Mesenchymal stem cell (in vitro differentiated cells and primary cell): Measurements from ENCODE around the gene PEX5.

Source experiments
- DNase-seq: peaks from one replicate; pipeline ENCODE4 v3.0.0-alpha.2; 2013
- H2AFZ ChIP-seq: one replicate; pipeline ENCODE4 v1.6.1; 2013; ENCODE audit warnings: low read depth, mild to moderate bottlenecking, control low read depth, inconsistent platforms, low read length, moderate library complexity
- H2AK5ac ChIP-seq: 2 replicates; pipeline ENCODE4 v1.6.1; 2013; ENCODE audit warnings: low read length, moderate library complexity, mild to moderate bottlenecking, inconsistent platforms; ENCODE audit not compliant: severe bottlenecking
- H2BK120ac ChIP-seq: one replicate; pipeline ENCODE4 v1.6.1; 2013; ENCODE audit warnings: low read depth, mild to moderate bottlenecking, inconsistent platforms, low read length, moderate library complexity
- H2BK12ac ChIP-seq, 2 experiments: one replicate each; pipeline ENCODE4 v1.6.1; 2013; ENCODE audit warnings: inconsistent platforms in 2 of 2, low read length in 2 of 2, mild to moderate bottlenecking in 2 of 2, moderate library complexity in 2 of 2, control low read depth in 1 of 2
- H2BK15ac ChIP-seq: one replicate; pipeline ENCODE4 v1.6.1; 2013; ENCODE audit warnings: mild to moderate bottlenecking, low read depth, inconsistent platforms; ENCODE audit not compliant: poor library complexity, severe bottlenecking
- H2BK5ac ChIP-seq: 2 replicates; pipeline ENCODE4 v1.6.1; 2013; ENCODE audit warnings: low read depth, mild to moderate bottlenecking, low read length, control low read depth, inconsistent platforms; ENCODE audit not compliant: poor library complexity, severe bottlenecking
- H3K14ac ChIP-seq, 2 experiments: one replicate each; pipeline ENCODE4 v1.6.1; 2013; ENCODE audit warnings: inconsistent platforms in 2 of 2, low read length in 2 of 2, control low read depth in 1 of 2, mild to moderate bottlenecking in 1 of 2, moderate library complexity in 1 of 2
- H3K18ac ChIP-seq, 2 experiments: one replicate each; pipeline ENCODE4 v1.6.1; 2013; ENCODE audit warnings: inconsistent platforms in 2 of 2, low read length in 2 of 2, control low read depth in 1 of 2, low read depth in 1 of 2, mild to moderate bottlenecking in 1 of 2
- H3K23ac ChIP-seq, 2 experiments: one replicate each; pipeline ENCODE4 v1.6.1; 2013; ENCODE audit warnings: inconsistent platforms in 2 of 2, low read length in 2 of 2, mild to moderate bottlenecking in 2 of 2, moderate library complexity in 2 of 2, control low read depth in 1 of 2
- H3K27ac ChIP-seq: 2 replicates; pipeline ENCODE4 v1.5.1; 2013; ENCODE audit warnings: mild to moderate bottlenecking, moderate library complexity, low read length, control low read depth, inconsistent platforms; ENCODE audit not compliant: poor library complexity, severe bottlenecking
- H3K27me3 ChIP-seq, 2 experiments: 2 replicates each; pipeline versions ENCODE4 v1.6.1 to v1.7.0; 2013; ENCODE audit warnings: low read length in 2 of 2, mild to moderate bottlenecking in 2 of 2, moderate library complexity in 2 of 2, control low read depth in 1 of 2, inconsistent platforms in 1 of 2; ENCODE audit not compliant: control insufficient read depth in 1 of 2, insufficient read depth in 1 of 2
- H3K36me3 ChIP-seq, 2 experiments: 2 replicates each; pipeline versions ENCODE4 v1.6.1 to v1.7.0; 2013; ENCODE audit warnings: low read length in 2 of 2, control low read depth in 1 of 2, inconsistent platforms in 1 of 2, low read depth in 1 of 2, mild to moderate bottlenecking in 1 of 2; ENCODE audit not compliant: insufficient read depth in 2 of 2, control insufficient read depth in 1 of 2
- H3K4ac ChIP-seq, 2 experiments: one replicate each; pipeline ENCODE4 v1.6.1; 2013; ENCODE audit warnings: inconsistent platforms in 2 of 2, low read length in 2 of 2, mild to moderate bottlenecking in 2 of 2, moderate library complexity in 2 of 2, control low read depth in 1 of 2, low read depth in 1 of 2
- H3K4me1 ChIP-seq: 2 replicates; pipeline ENCODE4 v1.6.1; 2013; ENCODE audit warnings: low read depth, low read length, control low read depth; ENCODE audit not compliant: control insufficient read depth, insufficient read depth
- H3K4me2 ChIP-seq: 2 replicates; pipeline ENCODE4 v1.6.1; 2013; ENCODE audit warnings: low read length, mild to moderate bottlenecking, inconsistent platforms; ENCODE audit not compliant: poor library complexity, severe bottlenecking
- H3K4me3 ChIP-seq, 2 experiments: 2 replicates each; pipeline versions ENCODE4 v1.5.1 to v1.7.0; 2013; ENCODE audit warnings: low read length in 2 of 2, mild to moderate bottlenecking in 2 of 2, control low read depth in 1 of 2, low read depth in 1 of 2; ENCODE audit not compliant: insufficient read depth in 1 of 2
- H3K79me1 ChIP-seq: replicated peaks from 2 replicates; pipeline ENCODE4 v1.6.1; 2013; ENCODE audit warnings: mild to moderate bottlenecking, control low read depth, low read length, inconsistent platforms; ENCODE audit not compliant: poor library complexity, severe bottlenecking
- H3K9ac ChIP-seq: 2 replicates; pipeline ENCODE4 v1.7.0; 2013; ENCODE audit warnings: mild to moderate bottlenecking, low read length, moderate library complexity
- H3K9me3 ChIP-seq: 2 replicates; pipeline ENCODE4 v1.7.0; 2013; ENCODE audit warnings: mild to moderate bottlenecking, low read length; ENCODE audit not compliant: control insufficient read depth
- H4K8ac ChIP-seq: one replicate; pipeline ENCODE4 v1.6.1; 2013; ENCODE audit warnings: inconsistent platforms, mild to moderate bottlenecking, low read length, moderate library complexity
- H4K91ac ChIP-seq: one replicate; pipeline ENCODE4 v1.6.1; 2013; ENCODE audit warnings: mild to moderate bottlenecking, low read length, inconsistent platforms
- WGBS: methylation state at CpG from one replicate; pipeline ENCODE4 v1.1.7; 2013; ENCODE audit warnings: mixed read lengths; 5-methylcytosine and 5-hydroxymethylcytosine counted together

PEX5 gene

DNA sequence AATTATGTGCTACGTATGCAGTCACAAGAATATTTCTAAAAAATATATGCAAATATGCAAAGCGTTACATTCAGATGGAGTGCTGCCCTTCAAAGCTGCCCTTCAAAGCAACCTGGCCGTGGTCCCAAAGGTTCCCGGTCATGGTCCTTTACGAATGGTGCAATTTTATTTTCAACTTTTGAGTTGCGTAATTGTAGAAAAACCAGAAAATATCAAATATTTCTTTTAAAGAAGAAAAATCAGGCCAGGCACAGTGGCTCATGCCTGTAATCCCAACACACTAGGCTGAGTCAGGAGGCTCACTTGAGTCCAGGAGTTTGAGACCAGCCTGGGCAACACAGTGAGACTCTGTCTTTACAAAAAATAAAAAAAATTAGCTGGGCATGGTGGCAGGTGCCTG is 38.0 kb upstream of the PEX5 start:
- Histone ChIP-seq H2AK5ac (no peak overlapping the region), H2BK5ac (no peak overlapping the region), H3K4me1 (peaks cover 3% of the 10 kb centered on the region), H3K79me1 (no peaks in the 10 kb centered on the region), H3K4ac (no peak overlapping the region), H4K91ac (no peak overlapping the region), H2BK15ac (no peak overlapping the region), H2BK12ac (no peak overlapping the region), H3K9ac (no peak overlapping the region), H3K27me3 (no peaks in the 10 kb centered on the region), H2AFZ (no peak overlapping the region), H3K4me2 (no peak overlapping the region), H3K9me3 (no peaks in the 10 kb centered on the region), H3K4me3 (no peak overlapping the region), H2BK120ac (no peak overlapping the region), H3K23ac (no peak overlapping the region), H3K36me3 (peaks cover 52 to 63% of the 10 kb centered on the region in 2 experiments), H3K18ac (no peak overlapping the region), H3K27ac (no peak overlapping the region), H3K14ac (no peak overlapping the region), H4K8ac (no peak overlapping the region)
- no peak for DNase-seq
- WGBS, result 94% methylated on average over 6 of the region's 6 CpGs

DNA sequence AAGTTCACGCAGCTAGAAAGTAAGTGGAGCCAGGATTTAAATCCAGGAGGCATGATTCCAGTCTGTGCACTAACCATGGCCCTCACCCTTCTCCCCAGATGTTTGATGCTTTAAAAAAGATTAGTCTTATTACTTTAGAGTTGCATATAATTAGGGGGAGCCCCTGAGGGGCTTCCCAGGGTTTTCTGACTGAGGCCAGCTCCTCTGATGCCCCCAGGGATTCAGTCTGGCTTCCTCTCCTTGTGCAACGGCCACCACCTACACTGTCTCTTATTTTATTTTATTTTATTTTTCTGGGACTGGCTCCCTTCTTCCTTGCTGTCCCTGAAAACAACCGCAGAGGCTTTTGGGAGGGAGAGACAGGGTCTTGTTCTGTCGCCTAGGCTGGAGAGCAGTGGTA is 36.7 kb upstream of the PEX5 start:
- no peak overlapping the region for H3K4me3 ChIP-seq
- H3K79me1 ChIP-seq, result no peaks in the 10 kb centered on the region
- H2BK12ac ChIP-seq, result no peak overlapping the region
- no peak overlapping the region for H3K23ac ChIP-seq
- H3K18ac ChIP-seq, result no peak overlapping the region
- no peak overlapping the region for H2BK15ac ChIP-seq
- H3K27me3 ChIP-seq, result no peaks in the 10 kb centered on the region
- H3K36me3 ChIP-seq, result peaks cover 58 to 63% of the 10 kb centered on the region in 2 experiments
- H2BK5ac ChIP-seq, result no peak overlapping the region
- H2AFZ ChIP-seq, result no peak overlapping the region
- no peak for DNase-seq
- no peak overlapping the region for H3K4me2 ChIP-seq
- no peak overlapping the region for H3K14ac ChIP-seq
- H4K8ac ChIP-seq, result no peak overlapping the region
- H2AK5ac ChIP-seq, result no peak overlapping the region
- peaks cover 3% of the 10 kb centered on the region for H3K4me1 ChIP-seq
- no peak overlapping the region for H3K9ac ChIP-seq
- H3K9me3 ChIP-seq, result no peaks in the 10 kb centered on the region
- no peak overlapping the region for H3K4ac ChIP-seq
- H3K27ac ChIP-seq, result no peak overlapping the region
- H2BK120ac ChIP-seq, result no peak overlapping the region
- H4K91ac ChIP-seq, result no peak overlapping the region
- 87% methylated on average over 4 of the region's 4 CpGs for WGBS

DNA sequence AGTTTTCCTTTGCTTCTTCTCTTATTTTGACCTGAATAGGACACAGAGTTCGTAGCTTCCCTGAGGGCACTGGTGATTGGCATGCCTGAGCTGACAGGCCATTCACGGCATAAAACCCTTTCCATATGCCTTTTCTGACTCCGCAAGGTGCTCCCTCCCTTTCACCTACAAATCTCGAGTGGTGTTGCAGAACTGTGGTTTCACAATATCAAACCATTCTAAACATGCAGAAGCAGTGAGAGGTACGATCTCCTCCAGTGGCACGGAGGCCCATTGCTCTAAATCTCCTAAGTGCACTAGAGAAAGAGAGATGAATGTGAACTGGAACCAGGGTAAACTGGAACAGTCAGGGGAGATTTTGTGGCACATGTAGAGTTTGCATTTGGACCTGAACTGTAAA is 35.4 kb upstream of the PEX5 start:
- H2AFZ ChIP-seq, result no peak overlapping the region
- H2AK5ac ChIP-seq, result no peak overlapping the region
- no peak overlapping the region for H2BK120ac ChIP-seq
- no peaks in the 10 kb centered on the region for H3K27me3 ChIP-seq
- no peak overlapping the region for H3K9ac ChIP-seq
- no peak overlapping the region for H3K23ac ChIP-seq
- H3K4me3 ChIP-seq, result no peak overlapping the region
- peaks cover 3% of the 10 kb centered on the region for H3K4me1 ChIP-seq
- H3K36me3 ChIP-seq, result peaks cover 53 to 65% of the 10 kb centered on the region in 2 experiments
- H3K18ac ChIP-seq, result no peak overlapping the region
- H3K27ac ChIP-seq, result no peak overlapping the region
- H3K4me2 ChIP-seq, result no peak overlapping the region
- no peak overlapping the region for H2BK12ac ChIP-seq
- no peak overlapping the region for H2BK5ac ChIP-seq
- no peak for DNase-seq
- H4K91ac ChIP-seq, result no peak overlapping the region
- H2BK15ac ChIP-seq, result no peak overlapping the region
- H3K4ac ChIP-seq, result no peak overlapping the region
- no peaks in the 10 kb centered on the region for H3K79me1 ChIP-seq
- H3K14ac ChIP-seq, result no peak overlapping the region
- no peaks in the 10 kb centered on the region for H3K9me3 ChIP-seq
- 88% methylated on average over 6 of the region's 6 CpGs for WGBS
- H4K8ac ChIP-seq, result no peak overlapping the region

DNA sequence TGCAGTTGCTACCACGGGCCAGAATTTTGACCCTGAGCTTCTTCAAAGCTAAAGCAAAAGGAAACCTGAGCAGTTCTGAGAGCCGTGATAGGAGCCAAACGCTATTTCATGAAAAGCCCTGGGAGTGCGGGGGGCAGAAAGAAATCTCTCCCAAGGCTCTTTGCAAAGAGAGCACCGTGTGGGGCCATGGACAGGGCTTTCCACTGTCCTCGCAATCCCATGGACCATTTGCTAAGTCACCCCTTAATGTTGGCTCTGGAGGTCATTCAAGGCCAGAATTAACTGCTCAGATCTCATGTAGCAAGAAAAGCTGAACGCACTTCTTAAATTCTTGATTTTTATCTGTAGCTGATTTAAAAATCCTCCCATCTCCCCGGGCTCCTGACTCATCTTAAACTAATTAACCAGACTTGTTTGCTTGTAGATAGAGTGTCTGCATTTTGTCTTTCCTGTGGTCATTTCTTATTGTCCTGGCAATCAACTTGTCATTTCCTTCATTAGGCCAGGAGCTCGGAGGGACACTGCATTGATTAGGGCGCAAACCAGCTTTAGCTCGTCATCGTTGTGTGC is 34.5 kb upstream of the PEX5 start:
- Histone ChIP-seq H3K36me3 (peaks cover 43 to 60% of the 10 kb centered on the region in 2 experiments), H3K9ac (no peak overlapping the region), H4K91ac (no peak overlapping the region), H3K27me3 (no peaks in the 10 kb centered on the region), H3K4me1 (peaks cover 5% of the 10 kb centered on the region), H3K79me1 (no peaks in the 10 kb centered on the region), H4K8ac (no peak overlapping the region), H2AK5ac (no peak overlapping the region), H3K4ac (no peak overlapping the region), H2BK15ac (no peak overlapping the region), H3K14ac (no peak overlapping the region), H2AFZ (no peak overlapping the region), H2BK5ac (no peak overlapping the region), H3K23ac (no peak overlapping the region), H3K27ac (no peak overlapping the region), H3K18ac (no peak overlapping the region), H2BK12ac (no peak overlapping the region), H3K4me2 (no peak overlapping the region), H3K4me3 (no peak overlapping the region), H3K9me3 (no peaks in the 10 kb centered on the region), H2BK120ac (no peak overlapping the region)
- 83% methylated on average over 12 of the region's 12 CpGs for WGBS
- DNase-seq, result no peak
